HG02885 (cell line): ENCODE results near the gene ARHGDIB.

Experiments
- ATAC-seq: cut with Tn5 transposase; IDR thresholded peaks from one replicate; pipeline ENCODE4 v1.9.1; 2021; ENCODE audit warnings: mild to moderate bottlenecking; ENCODE audit not compliant: unreplicated experiment, poor library complexity

The ARHGDIB gene

GRCh38 chr12:14904854-14905253, 56.5 kb downstream of the ARHGDIB start:
- ATAC-seq, result no peak

GRCh38 chr12:14903386-14904098, 57.9 kb downstream of the ARHGDIB start:
- ATAC-seq, result no peak

GRCh38 chr12:14902465-14902864, 58.9 kb downstream of the ARHGDIB start:
- ATAC-seq, result no peak

GRCh38 chr12:14901228-14901562, 60.2 kb downstream of the ARHGDIB start:
- no peak for ATAC-seq

GRCh38 chr12:14900521-14901227, 60.7 kb downstream of the ARHGDIB start:
- no peak for ATAC-seq

- no peak for ATAC-seq
These were observed 64.8 kb downstream of the ARHGDIB start for GRCh38 chr12:14896521-14897169.

GRCh38 chr12:14893506-14894250, 67.7 kb downstream of the ARHGDIB start:
- no peak for ATAC-seq

- ATAC-seq, result no peak
These were observed 68.5 kb downstream of the ARHGDIB start for GRCh38 chr12:14892726-14893505.
